ENCODE data around the gene ATP8A2. TPM values are rescaled to one million over a fixed set of nuclear protein-coding genes. Genes with fewer than 3 reads are reported as not detected.

ATP8A2 gene
- total RNA-seq, 2 donors from 2014 or later, result 0.13 to 0.21 TPM

- Mint-ChIP-seq H3K9me3 (peaks cover 3% of the 10 kb centered on the region), H3K27ac (no peak overlapping the region), H3K4me3 (no peak overlapping the region), H3K36me3 (ENCODE audit: low read depth) (no peaks in the 10 kb centered on the region), H3K4me1 (no peaks in the 10 kb centered on the region), H3K27me3 (peaks cover 15% of the 10 kb centered on the region)
- no peak for ATAC-seq (replicated peaks)
Measured at GRCh38 chr13:25729201-25729600, 357.4 kb downstream of the ATP8A2 start.

- H3K27ac Mint-ChIP-seq, result no peak overlapping the region
- no peaks in the 10 kb centered on the region for H3K36me3 Mint-ChIP-seq (ENCODE audit: low read depth)
- peaks cover 3% of the 10 kb centered on the region for H3K9me3 Mint-ChIP-seq
- H3K4me3 Mint-ChIP-seq, result no peak overlapping the region
- peaks cover 15% of the 10 kb centered on the region for H3K27me3 Mint-ChIP-seq
- ATAC-seq (replicated peaks), result no peak
- no peaks in the 10 kb centered on the region for H3K4me1 Mint-ChIP-seq
Measured at GRCh38 chr13:25731037-25731436, 359.3 kb downstream of the ATP8A2 start.

DNA sequence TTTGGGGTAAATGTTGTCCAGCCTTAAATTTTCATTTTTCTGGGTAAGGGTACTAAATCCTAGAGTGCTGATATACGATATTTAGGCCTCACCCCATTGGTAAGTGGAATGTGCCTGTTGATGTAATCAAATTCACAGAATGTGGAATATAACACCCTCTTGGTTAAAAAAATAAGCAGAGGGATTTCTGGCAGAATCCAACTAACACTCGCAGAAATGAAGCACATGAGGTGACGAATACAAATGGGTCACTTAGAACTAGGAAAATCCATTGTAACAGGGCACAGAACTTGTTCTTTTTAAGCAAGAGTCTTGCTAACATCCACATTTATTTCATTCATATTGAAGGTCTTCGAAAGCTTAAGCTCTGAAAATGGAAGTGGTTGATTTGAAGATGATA, 359.8 kb downstream of the ATP8A2 start:
- H3K27me3 Mint-ChIP-seq, result peaks cover 15% of the 10 kb centered on the region
- peaks cover 3% of the 10 kb centered on the region for H3K9me3 Mint-ChIP-seq
- no peaks in the 10 kb centered on the region for H3K4me1 Mint-ChIP-seq
- no peaks in the 10 kb centered on the region for H3K36me3 Mint-ChIP-seq (ENCODE audit: low read depth)
- no peak for ATAC-seq (replicated peaks)
- no peak overlapping the region for H3K27ac Mint-ChIP-seq
- H3K4me3 Mint-ChIP-seq, result no peak overlapping the region

GRCh38 chr13:25732111-25732865, 360.5 kb downstream of the ATP8A2 start:
- no peak for ATAC-seq (replicated peaks)
- H3K4me1 Mint-ChIP-seq, result no peaks in the 10 kb centered on the region
- peaks cover 15% of the 10 kb centered on the region for H3K27me3 Mint-ChIP-seq
- no peak overlapping the region for H3K27ac Mint-ChIP-seq
- no peaks in the 10 kb centered on the region for H3K36me3 Mint-ChIP-seq (ENCODE audit: low read depth)
- H3K4me3 Mint-ChIP-seq, result no peak overlapping the region
- H3K9me3 Mint-ChIP-seq, result peaks cover 3% of the 10 kb centered on the region

GRCh38 chr13:25733001-25733491, 361.3 kb downstream of the ATP8A2 start:
- H3K27me3 Mint-ChIP-seq, result peaks cover 15% of the 10 kb centered on the region
- H3K9me3 Mint-ChIP-seq, result peaks cover 3% of the 10 kb centered on the region
- no peaks in the 10 kb centered on the region for H3K36me3 Mint-ChIP-seq (ENCODE audit: low read depth)
- no peak for ATAC-seq (replicated peaks)
- H3K27ac Mint-ChIP-seq, result no peak overlapping the region
- H3K4me3 Mint-ChIP-seq, result no peak overlapping the region
- no peaks in the 10 kb centered on the region for H3K4me1 Mint-ChIP-seq

- ATAC-seq (replicated peaks), result no peak
- H3K36me3 Mint-ChIP-seq (ENCODE audit: low read depth), result no peaks in the 10 kb centered on the region
- H3K4me3 Mint-ChIP-seq, result no peak overlapping the region
- H3K9me3 Mint-ChIP-seq, result peaks cover 3% of the 10 kb centered on the region
- H3K4me1 Mint-ChIP-seq, result no peaks in the 10 kb centered on the region
- peaks cover 13% of the 10 kb centered on the region for H3K27me3 Mint-ChIP-seq
- no peak overlapping the region for H3K27ac Mint-ChIP-seq
Measured at GRCh38 chr13:25733696-25734435, 362.1 kb downstream of the ATP8A2 start.

- no peaks in the 10 kb centered on the region for H3K4me1 Mint-ChIP-seq
- ATAC-seq (replicated peaks), result no peak
- H3K9me3 Mint-ChIP-seq, result no peaks in the 10 kb centered on the region
- H3K27me3 Mint-ChIP-seq, result peaks cover 7% of the 10 kb centered on the region
- no peaks in the 10 kb centered on the region for H3K36me3 Mint-ChIP-seq (ENCODE audit: low read depth)
- H3K27ac Mint-ChIP-seq, result no peak overlapping the region
- no peak overlapping the region for H3K4me3 Mint-ChIP-seq
Measured at GRCh38 chr13:25738342-25739196, 366.8 kb downstream of the ATP8A2 start.

- H3K36me3 Mint-ChIP-seq (ENCODE audit: low read depth), result no peaks in the 10 kb centered on the region
- no peak overlapping the region for H3K4me3 Mint-ChIP-seq
- no peak overlapping the region for H3K27ac Mint-ChIP-seq
- no peak for ATAC-seq (replicated peaks)
- H3K4me1 Mint-ChIP-seq, result no peaks in the 10 kb centered on the region
- peaks cover 7% of the 10 kb centered on the region for H3K27me3 Mint-ChIP-seq
- H3K9me3 Mint-ChIP-seq, result no peaks in the 10 kb centered on the region
Measured at GRCh38 chr13:25739376-25739775, 367.6 kb downstream of the ATP8A2 start.

DNA sequence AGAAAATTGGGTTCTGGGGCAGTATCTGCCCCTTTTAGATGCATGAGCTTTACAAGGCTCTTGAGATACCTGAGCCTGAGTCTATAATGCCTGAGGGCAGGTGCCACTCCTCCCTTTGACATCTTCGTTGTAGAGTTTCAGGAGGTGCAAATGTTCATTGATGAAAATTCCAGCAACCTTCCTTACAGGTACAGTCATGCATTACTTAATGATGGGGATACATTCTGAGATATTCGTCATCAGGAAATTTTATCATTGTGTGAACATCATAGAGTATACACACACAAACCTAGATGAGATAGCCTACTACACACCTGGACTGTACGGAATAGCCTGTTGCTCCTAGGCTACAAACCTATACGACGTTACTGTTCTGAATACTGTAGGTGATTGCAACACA, 370.0 kb downstream of the ATP8A2 start:
- no peaks in the 10 kb centered on the region for H3K9me3 Mint-ChIP-seq
- no peaks in the 10 kb centered on the region for H3K36me3 Mint-ChIP-seq (ENCODE audit: low read depth)
- H3K27me3 Mint-ChIP-seq, result peaks cover 14% of the 10 kb centered on the region
- H3K4me3 Mint-ChIP-seq, result no peak overlapping the region
- no peaks in the 10 kb centered on the region for H3K4me1 Mint-ChIP-seq
- H3K27ac Mint-ChIP-seq, result no peak overlapping the region
- ATAC-seq (replicated peaks), result no peak

- Mint-ChIP-seq H3K4me3 (no peak overlapping the region), H3K9me3 (no peaks in the 10 kb centered on the region), H3K27me3 (peaks cover 17% of the 10 kb centered on the region), H3K4me1 (no peaks in the 10 kb centered on the region), H3K36me3 (ENCODE audit: low read depth) (no peaks in the 10 kb centered on the region), H3K27ac (no peak overlapping the region)
- ATAC-seq (replicated peaks), result no peak
Measured at GRCh38 chr13:25742220-25742619, 370.4 kb downstream of the ATP8A2 start.

GRCh38 chr13:25743421-25743820, 371.6 kb downstream of the ATP8A2 start:
- Mint-ChIP-seq H3K4me1 (no peaks in the 10 kb centered on the region), H3K27me3 (peaks cover 17% of the 10 kb centered on the region), H3K9me3 (no peaks in the 10 kb centered on the region), H3K4me3 (no peak overlapping the region), H3K36me3 (ENCODE audit: low read depth) (no peaks in the 10 kb centered on the region), H3K27ac (no peak overlapping the region)
- no peak for ATAC-seq (replicated peaks)

DNA sequence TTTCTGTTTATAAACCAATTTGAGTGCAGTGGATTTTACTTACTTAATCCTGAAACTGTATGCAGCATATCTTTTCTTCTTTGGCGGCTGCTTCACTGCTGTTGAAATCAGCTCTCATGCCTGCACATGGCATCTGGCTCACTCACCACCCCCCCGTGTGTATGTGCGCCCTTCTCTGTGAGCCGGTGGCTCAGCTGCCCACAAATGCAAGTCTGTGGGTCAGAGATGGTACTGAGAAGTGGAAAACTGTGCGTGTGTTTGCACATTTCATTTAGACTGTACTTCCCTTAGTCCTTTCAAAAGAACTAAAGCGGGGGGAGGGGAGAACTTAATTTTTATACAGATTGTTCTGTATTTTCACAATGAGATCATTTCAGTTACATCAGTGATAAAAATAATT, 372.4 kb downstream of the ATP8A2 start:
- no peak overlapping the region for H3K4me3 Mint-ChIP-seq
- no peaks in the 10 kb centered on the region for H3K9me3 Mint-ChIP-seq
- H3K27me3 Mint-ChIP-seq, result peaks cover 17% of the 10 kb centered on the region
- H3K27ac Mint-ChIP-seq, result no peak overlapping the region
- H3K4me1 Mint-ChIP-seq, result no peaks in the 10 kb centered on the region
- no peaks in the 10 kb centered on the region for H3K36me3 Mint-ChIP-seq (ENCODE audit: low read depth)
- no peak for ATAC-seq (replicated peaks)

DNA sequence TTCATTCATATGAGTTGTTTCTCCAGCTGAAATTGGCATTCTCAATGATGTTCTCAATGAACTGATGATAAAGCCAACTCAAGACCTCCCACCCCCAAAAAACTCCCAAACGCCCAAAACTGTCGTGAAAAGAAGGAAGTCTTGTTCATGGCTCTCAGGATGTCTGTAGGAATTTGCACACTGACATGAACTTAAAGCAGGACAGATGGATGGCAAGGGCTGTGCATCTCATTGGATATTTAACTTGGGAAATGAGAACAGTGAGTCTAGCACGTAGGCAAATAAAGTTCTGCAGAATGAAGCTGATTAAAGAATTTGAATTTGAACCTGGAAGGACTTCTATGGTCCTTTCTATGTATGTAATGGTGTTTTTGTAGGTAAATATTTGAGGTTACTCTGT, 374.4 kb downstream of the ATP8A2 start:
- Mint-ChIP-seq H3K9me3 (no peaks in the 10 kb centered on the region), H3K27me3 (peaks cover 17% of the 10 kb centered on the region), H3K27ac (no peak overlapping the region), H3K4me3 (no peak overlapping the region), H3K4me1 (no peaks in the 10 kb centered on the region), H3K36me3 (ENCODE audit: low read depth) (no peaks in the 10 kb centered on the region)
- ATAC-seq (replicated peaks), result no peak

DNA sequence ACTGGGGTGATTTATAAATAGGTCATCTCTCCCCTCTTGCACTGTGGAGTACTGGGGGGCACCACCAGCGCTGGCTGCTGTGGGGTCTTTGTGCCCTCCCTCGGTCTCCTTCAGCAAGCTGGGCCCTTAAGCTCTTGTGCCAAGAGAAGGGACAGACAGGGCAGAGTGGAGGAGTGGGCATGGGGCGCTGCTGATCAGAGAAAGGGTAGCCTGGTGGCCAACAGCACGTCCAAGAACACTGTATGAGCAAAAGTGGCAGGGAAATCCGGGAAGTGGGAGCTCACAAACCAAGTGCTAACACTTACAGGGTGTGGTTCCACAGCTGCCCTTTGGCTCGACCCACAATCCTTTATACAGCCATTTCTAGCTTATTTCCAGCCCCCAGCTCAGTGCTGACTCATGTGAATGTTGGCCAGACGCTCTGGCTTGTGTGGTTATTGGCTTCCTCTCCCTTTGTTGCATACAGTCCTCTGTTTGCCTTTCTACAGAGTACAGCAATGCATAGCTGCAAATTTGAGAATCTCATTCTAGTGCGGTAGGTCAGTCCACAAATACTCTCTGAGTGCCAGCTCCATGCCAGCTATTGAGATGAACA, 381.3 kb downstream of the ATP8A2 start:
- H3K27ac Mint-ChIP-seq, result no peak overlapping the region
- no peaks in the 10 kb centered on the region for H3K36me3 Mint-ChIP-seq (ENCODE audit: low read depth)
- H3K9me3 Mint-ChIP-seq, result no peaks in the 10 kb centered on the region
- peak; percentile 44 for ATAC-seq (replicated peaks)
- H3K4me3 Mint-ChIP-seq, result no peak overlapping the region
- peaks cover 11% of the 10 kb centered on the region for H3K27me3 Mint-ChIP-seq
- H3K4me1 Mint-ChIP-seq, result no peaks in the 10 kb centered on the region

Data from activated T-helper 17 cell treated with anti-CD3 and anti-CD28 coated beads, Interleukin-2, amount 50 U/mL, for 72 hours (primary cell).